ENCODE data around the gene TAF1C. TPM values are rescaled to one million over a fixed set of nuclear protein-coding genes. Genes with fewer than 3 reads are reported as not detected.
A peak's percentile ranks its signal among the peaks of the same experiment; 100 is the strongest.

Gene TAF1C
- total and polyA plus RNA-seq, 9 of the 15 experiments (the other 6 are each of a cell fraction or from before 2014, with no cell fraction given), result 1.5 to 74.8 (median 21.0) TPM

DNA sequence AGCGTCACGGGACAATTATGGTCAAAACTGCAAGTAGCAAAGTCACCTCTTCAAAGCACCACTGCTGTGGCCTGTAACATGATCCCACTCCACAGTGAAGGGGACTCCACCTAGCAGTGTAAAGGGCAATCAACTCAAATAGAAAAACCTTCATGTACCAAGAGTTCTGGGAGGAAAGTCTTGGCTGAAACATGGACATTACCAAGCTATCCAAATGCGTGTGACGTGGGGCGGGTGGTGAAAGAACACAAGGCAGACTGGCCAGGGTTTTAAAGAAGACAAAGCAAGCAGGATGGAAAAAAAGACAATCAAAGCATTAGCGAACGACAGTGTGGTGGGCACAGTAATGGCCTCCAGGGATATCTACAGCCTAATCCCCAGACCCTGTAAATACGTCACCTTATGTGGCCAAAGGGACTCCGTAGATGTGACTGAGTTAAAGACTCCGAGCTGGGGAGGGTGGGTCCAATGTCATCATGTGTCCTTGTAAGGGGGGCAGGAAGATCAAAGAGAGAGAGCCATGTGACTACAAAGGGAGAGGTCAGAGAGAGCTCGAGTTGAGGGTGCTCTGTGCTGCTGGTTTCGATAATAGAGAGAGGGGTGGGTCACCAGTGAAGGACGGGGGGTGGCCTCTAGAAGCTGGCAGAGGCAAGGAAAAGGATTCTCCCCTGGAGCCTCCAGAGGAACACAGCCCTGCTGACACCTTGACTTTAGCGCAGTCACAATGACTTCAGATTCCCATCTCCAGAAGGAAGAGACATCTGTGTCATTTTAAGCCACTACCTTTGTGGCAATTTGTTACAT, 47.8 kb downstream of the TAF1C start (continued):
- TF ChIP-seq MTA3 (IDR thresholded peaks at IDR 0.05; ENCODE audit: borderline replicate concordance) (peak; percentile 56), PRMT5 (CRISPR knock-in tag; IDR thresholded peaks at IDR 0.05) (no peak), ZFP36 (IDR thresholded peaks at IDR 0.05; ENCODE audit: low read depth, low read length, partially characterized antibody) (no peak), PPARD (CRISPR knock-in tag; IDR thresholded peaks at IDR 0.05) (no peak), NBN (IDR thresholded peaks at IDR 0.05; ENCODE audit: low read depth) (peak; percentile 72), PRPF4 (IDR thresholded peaks at IDR 0.05; ENCODE audit: insufficient read depth, low read depth, low read length, poor library complexity, severe bottlenecking) (no peak), DMBX1 (CRISPR knock-in tag; IDR thresholded peaks at IDR 0.05; ENCODE audit: borderline replicate concordance) (0 out of 2 replicates have a peak, but pooled peaks have one; percentile 42), ZNF41 (CRISPR knock-in tag; conservative IDR thresholded peaks at IDR 0.05) (peak; percentile 11), BDP1 (IDR thresholded peaks at IDR 0.05; ENCODE audit: insufficient read depth, insufficient read length) (no peak), ZNF707 (CRISPR knock-in tag; conservative IDR thresholded peaks at IDR 0.05) (no peak), RUNX1 (IDR thresholded peaks at IDR 0.05; ENCODE audit: low read depth) (no peak), SPI1 (IDR thresholded peaks at IDR 0.05; ENCODE audit: borderline replicate concordance, low read depth, low read length) (peak; percentile 22; the same call in 1 of the 2 replicates), ZNF133 (CRISPR knock-in tag; IDR thresholded peaks at IDR 0.05) (no peak), MAFF (IDR thresholded peaks at IDR 0.05; ENCODE audit: low read length) (peak; percentile 73), MXI1 (IDR thresholded peaks at IDR 0.05; ENCODE audit: low read depth, low read length) (no peak), ZSCAN29 (IDR thresholded peaks at IDR 0.05) (no peak), ZKSCAN3 (CRISPR knock-in tag; IDR thresholded peaks at IDR 0.05) (no peak), PTRF (tag; IDR thresholded peaks at IDR 0.05) (no peak), CHD1 (IDR thresholded peaks at IDR 0.05; ENCODE audit: low read length) (peak; percentile 67), TAF7 (tag; IDR thresholded peaks at IDR 0.05) (peak; percentile 44; the same call in 1 of the 2 replicates), MAFK (IDR thresholded peaks at IDR 0.05; ENCODE audit: low read length) (peak; percentile 82)
- TF ChIP-seq, protein P1, sequence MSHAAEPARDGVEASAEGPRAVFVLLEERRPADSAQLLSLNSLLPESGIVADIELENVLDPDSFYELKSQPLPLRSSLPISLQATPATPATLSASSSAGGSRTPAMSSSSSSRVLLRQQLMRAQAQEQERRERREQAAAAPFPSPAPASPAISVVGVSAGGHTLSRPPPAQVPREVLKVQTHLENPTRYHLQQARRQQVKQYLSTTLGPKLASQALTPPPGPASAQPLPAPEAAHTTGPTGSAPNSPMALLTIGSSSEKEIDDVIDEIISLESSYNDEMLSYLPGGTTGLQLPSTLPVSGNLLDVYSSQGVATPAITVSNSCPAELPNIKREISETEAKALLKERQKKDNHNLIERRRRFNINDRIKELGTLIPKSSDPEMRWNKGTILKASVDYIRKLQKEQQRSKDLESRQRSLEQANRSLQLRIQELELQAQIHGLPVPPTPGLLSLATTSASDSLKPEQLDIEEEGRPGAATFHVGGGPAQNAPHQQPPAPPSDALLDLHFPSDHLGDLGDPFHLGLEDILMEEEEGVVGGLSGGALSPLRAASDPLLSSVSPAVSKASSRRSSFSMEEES (CRISPR knock-in tag; IDR thresholded peaks at IDR 0.05), result no peak
- TF ChIP-seq, protein P2, sequence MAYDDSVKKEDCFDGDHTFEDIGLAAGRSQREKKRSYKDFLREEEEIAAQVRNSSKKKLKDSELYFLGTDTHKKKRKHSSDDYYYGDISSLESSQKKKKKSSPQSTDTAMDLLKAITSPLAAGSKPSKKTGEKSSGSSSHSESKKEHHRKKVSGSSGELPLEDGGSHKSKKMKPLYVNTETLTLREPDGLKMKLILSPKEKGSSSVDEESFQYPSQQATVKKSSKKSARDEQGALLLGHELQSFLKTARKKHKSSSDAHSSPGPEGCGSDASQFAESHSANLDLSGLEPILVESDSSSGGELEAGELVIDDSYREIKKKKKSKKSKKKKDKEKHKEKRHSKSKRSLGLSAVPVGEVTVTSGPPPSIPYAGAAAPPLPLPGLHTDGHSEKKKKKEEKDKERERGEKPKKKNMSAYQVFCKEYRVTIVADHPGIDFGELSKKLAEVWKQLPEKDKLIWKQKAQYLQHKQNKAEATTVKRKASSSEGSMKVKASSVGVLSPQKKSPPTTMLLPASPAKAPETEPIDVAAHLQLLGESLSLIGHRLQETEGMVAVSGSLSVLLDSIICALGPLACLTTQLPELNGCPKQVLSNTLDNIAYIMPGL (CRISPR knock-in tag; IDR thresholded peaks at IDR 0.05), result no peak
- TF ChIP-seq, protein P3, sequence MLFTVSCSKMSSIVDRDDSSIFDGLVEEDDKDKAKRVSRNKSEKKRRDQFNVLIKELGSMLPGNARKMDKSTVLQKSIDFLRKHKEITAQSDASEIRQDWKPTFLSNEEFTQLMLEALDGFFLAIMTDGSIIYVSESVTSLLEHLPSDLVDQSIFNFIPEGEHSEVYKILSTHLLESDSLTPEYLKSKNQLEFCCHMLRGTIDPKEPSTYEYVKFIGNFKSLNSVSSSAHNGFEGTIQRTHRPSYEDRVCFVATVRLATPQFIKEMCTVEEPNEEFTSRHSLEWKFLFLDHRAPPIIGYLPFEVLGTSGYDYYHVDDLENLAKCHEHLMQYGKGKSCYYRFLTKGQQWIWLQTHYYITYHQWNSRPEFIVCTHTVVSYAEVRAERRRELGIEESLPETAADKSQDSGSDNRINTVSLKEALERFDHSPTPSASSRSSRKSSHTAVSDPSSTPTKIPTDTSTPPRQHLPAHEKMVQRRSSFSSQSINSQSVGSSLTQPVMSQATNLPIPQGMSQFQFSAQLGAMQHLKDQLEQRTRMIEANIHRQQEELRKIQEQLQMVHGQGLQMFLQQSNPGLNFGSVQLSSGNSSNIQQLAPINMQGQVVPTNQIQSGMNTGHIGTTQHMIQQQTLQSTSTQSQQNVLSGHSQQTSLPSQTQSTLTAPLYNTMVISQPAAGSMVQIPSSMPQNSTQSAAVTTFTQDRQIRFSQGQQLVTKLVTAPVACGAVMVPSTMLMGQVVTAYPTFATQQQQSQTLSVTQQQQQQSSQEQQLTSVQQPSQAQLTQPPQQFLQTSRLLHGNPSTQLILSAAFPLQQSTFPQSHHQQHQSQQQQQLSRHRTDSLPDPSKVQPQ (CRISPR knock-in tag; IDR thresholded peaks at IDR 0.05; ENCODE audit: borderline replicate concordance), result peak; percentile 17; the same call in 1 of the 2 replicates
